MCF 10A (cell line): ENCODE data around the gene AKAP13. TPM values are rescaled to one million over a fixed set of nuclear protein-coding genes. Genes with fewer than 3 reads are reported as not detected.

Experiments used
- BruUV-seq: library from RNA; stranded (reverse); fragments of 400-500 nt; replicated peaks from 2 replicates; lab custom pipeline; 2021; lab: Mats Ljungman, UMichigan
- CTCF ChIA-PET: fragments of 300-600 bp; sonication (Branson Sonifier 250); formaldehyde crosslinking; extraction: SDS; loops from one replicate; lab custom pipeline; 2021; ENCODE audit warnings: antibody characterized with exemption, inconsistent platforms; lab: Yijun Ruan, JAX
- POLR2A ChIA-PET: fragments of 300-600, 350-650 bp; sonication (Branson Sonifier 250); formaldehyde crosslinking; extraction: SDS; loops from one replicate; lab custom pipeline; 2020; ENCODE audit warnings: antibody characterized with exemption, inconsistent platforms; lab: Yijun Ruan, JAX
- DNase-seq: peaks from one replicate; pipeline ENCODE4 v3.0.0-alpha.2; 2018; ENCODE audit not compliant: unreplicated experiment
- H3K27ac Mint-ChIP-seq: one replicate; pipeline ENCODE4 v1.8.0; 2022; ENCODE audit warnings: mild to moderate bottlenecking, low read depth, mixed read lengths; ENCODE audit not compliant: unreplicated experiment
- H3K27me3 Mint-ChIP-seq: one replicate; pipeline ENCODE4 v1.8.0; 2022; ENCODE audit warnings: mixed read lengths; ENCODE audit not compliant: insufficient read depth, unreplicated experiment
- H3K36me3 Mint-ChIP-seq: one replicate; pipeline ENCODE4 v1.8.0; 2022; ENCODE audit warnings: mild to moderate bottlenecking, moderate library complexity, mixed read lengths; ENCODE audit not compliant: insufficient read depth, unreplicated experiment
- H3K4me1 Mint-ChIP-seq: one replicate; pipeline ENCODE4 v1.8.0; 2022; ENCODE audit warnings: mixed read lengths; ENCODE audit not compliant: insufficient read depth, unreplicated experiment
- H3K4me3 Mint-ChIP-seq: one replicate; pipeline ENCODE4 v1.8.0; 2022; ENCODE audit warnings: mild to moderate bottlenecking, moderate library complexity, mixed read lengths; ENCODE audit not compliant: unreplicated experiment
- H3K9me3 Mint-ChIP-seq: one replicate; pipeline ENCODE4 v1.8.0; 2022; ENCODE audit warnings: mixed read lengths; ENCODE audit not compliant: unreplicated experiment
- intact Hi-C: fragments of 100-400 bp; cut with micrococcal nuclease; formaldehyde crosslinking; loops from 2 replicates; pipeline ENCODE4 v1.14.1; 2022
- total RNA-seq: library from RNA; stranded (reverse); gene quantifications from 2 replicates; pipeline ENCODE4 v1.2.3, GENCODE V29; 2022
- TF ChIP-seq, protein P1 (sequence below): fragments of 200-600 bp; IDR thresholded peaks from one replicate; pipeline ENCODE4 v1.8.0; 2022; ENCODE audit warnings: antibody characterized with exemption, mild to moderate bottlenecking; ENCODE audit not compliant: unreplicated experiment

AKAP13 gene
- total RNA-seq, 1 experiment from 2014 or later: 65.7 TPM

DNA sequence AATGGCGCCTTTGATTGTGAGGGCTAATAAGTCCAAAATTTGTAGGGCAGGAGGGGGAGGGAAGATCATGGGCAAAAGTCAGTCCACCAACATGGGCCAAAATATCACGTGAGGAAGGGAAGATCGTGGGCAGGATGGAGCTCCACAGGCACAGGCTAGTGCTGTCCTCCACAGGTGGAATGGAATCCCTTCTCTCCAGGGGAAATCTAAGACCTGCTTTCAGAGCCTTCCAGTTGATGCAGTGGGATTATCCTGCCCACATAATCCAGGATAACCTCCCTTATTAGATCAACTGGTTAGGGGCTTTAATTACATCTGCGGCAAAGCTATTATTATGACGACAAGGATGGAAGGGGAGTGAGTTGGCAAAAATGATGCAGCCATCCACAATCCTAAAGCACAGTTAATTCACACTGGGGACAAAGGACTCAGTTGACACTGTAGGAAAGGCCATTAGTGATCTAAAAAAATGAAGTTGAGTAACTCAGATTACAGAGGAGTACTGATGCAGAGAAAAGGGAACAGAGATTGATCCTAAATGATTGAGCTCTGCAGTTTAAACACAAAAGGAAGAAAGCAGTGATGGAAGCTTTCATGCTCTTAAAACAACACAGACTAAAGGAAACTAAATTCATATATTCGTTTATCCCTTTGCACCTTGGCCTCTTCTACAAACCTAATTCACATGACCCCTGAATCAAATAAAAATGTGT lies 159.8 kb downstream of the AKAP13 start:
- no TSS peak for BruUV-seq
- POLR2A ChIA-PET: no interaction called here
- H3K9me3 Mint-ChIP-seq: no peaks in the 10 kb centered on the region
- peaks cover 55% of the 10 kb centered on the region for H3K36me3 Mint-ChIP-seq
- H3K27me3 Mint-ChIP-seq: no peaks in the 10 kb centered on the region
- TF ChIP-seq, protein P1, sequence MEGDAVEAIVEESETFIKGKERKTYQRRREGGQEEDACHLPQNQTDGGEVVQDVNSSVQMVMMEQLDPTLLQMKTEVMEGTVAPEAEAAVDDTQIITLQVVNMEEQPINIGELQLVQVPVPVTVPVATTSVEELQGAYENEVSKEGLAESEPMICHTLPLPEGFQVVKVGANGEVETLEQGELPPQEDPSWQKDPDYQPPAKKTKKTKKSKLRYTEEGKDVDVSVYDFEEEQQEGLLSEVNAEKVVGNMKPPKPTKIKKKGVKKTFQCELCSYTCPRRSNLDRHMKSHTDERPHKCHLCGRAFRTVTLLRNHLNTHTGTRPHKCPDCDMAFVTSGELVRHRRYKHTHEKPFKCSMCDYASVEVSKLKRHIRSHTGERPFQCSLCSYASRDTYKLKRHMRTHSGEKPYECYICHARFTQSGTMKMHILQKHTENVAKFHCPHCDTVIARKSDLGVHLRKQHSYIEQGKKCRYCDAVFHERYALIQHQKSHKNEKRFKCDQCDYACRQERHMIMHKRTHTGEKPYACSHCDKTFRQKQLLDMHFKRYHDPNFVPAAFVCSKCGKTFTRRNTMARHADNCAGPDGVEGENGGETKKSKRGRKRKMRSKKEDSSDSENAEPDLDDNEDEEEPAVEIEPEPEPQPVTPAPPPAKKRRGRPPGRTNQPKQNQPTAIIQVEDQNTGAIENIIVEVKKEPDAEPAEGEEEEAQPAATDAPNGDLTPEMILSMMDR: no peak
- intact Hi-C loops: no loop called here
- CTCF ChIA-PET: interaction anchor here (0.9 kb wide), 1 partner anchor 35 kb away, joined by 3 read pairs; no protein-coding TSS in a partner anchor
- H3K4me3 Mint-ChIP-seq: no peak overlapping the region
- no peak overlapping the region for H3K27ac Mint-ChIP-seq
- peaks cover 30% of the 10 kb centered on the region for H3K4me1 Mint-ChIP-seq
- DNase-seq: no peak

DNA sequence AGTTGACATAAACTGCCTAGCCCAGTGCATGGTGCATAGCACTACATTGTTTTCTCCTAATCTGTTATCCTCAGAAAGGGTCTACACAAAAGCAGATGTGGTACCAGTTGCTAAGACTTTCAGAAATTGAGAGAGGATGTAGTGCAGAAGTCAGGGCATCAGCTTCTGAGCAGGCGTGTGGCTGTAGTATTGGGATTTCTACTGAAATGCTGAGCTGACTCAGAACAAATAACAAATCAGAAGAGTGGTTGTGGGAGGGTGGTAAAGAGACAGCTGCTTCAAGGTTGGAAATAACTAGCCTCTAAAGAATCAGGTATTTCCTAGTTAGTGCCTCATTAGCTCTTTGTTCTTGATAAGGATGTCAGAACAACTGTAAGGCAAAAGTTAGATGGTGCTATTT lies 161.3 kb downstream of the AKAP13 start:
- POLR2A ChIA-PET: interaction anchor here (0.6 to 1.0 kb wide), 4 partner anchors 9 to 184 kb away, joined by 3 read pairs; no protein-coding TSS in a partner anchor

DNA sequence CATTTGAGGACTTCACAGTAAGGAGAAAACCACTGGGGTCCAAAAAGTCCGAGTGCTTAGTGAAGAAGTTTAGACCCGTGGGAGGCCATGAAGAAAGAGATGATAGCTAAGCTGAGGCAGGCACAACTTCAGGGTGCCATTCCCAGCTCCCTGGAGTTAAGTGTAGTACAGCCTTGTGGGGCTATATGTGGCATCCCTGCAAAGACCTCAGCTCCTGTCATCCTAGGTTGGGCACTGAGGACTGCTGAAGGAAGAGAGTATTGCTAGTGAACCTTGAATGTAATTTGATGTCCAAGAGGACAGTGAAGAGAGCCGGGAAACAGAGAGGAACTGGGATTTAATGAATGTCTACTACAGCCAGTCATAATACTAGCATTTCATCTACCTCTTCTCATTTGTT lies 162.1 kb downstream of the AKAP13 start:
- H3K9me3 Mint-ChIP-seq: no peaks in the 10 kb centered on the region
- no peak overlapping the region for H3K4me3 Mint-ChIP-seq
- no peak for DNase-seq
- BruUV-seq: no TSS peak
- H3K27me3 Mint-ChIP-seq: no peaks in the 10 kb centered on the region
- peaks cover 65% of the 10 kb centered on the region for H3K36me3 Mint-ChIP-seq
- TF ChIP-seq, protein P1: no peak
- CTCF ChIA-PET: interaction anchor here (0.6 to 1.3 kb wide), 2 partner anchors 57 to 127 kb away, joined by 3 read pairs; no protein-coding TSS in a partner anchor
- no peak overlapping the region for H3K27ac Mint-ChIP-seq
- H3K4me1 Mint-ChIP-seq: peaks cover 24% of the 10 kb centered on the region
- POLR2A ChIA-PET: interaction anchor here (0.8 kb wide), 1 partner anchor 65 kb away, joined by 3 read pairs; no protein-coding TSS in a partner anchor
- intact Hi-C loops: no loop called here

More for the DNA sequence above, 161.3 kb downstream of the AKAP13 start:
- H3K36me3 Mint-ChIP-seq: peaks cover 60% of the 10 kb centered on the region
- H3K4me1 Mint-ChIP-seq: peaks cover 31% of the 10 kb centered on the region
- H3K27me3 Mint-ChIP-seq: no peaks in the 10 kb centered on the region
- CTCF ChIA-PET: interaction anchor here (0.7 kb wide), 1 partner anchor 245 kb away, joined by 3 read pairs; no protein-coding TSS in a partner anchor
- no peak for DNase-seq
- BruUV-seq: no TSS peak
- no peaks in the 10 kb centered on the region for H3K9me3 Mint-ChIP-seq
- no peak overlapping the region for H3K4me3 Mint-ChIP-seq
- H3K27ac Mint-ChIP-seq: no peak overlapping the region
- TF ChIP-seq, protein P1: no peak
- intact Hi-C loops: no loop called here

GRCh38 chr15:85542895-85543331 lies 162.5 kb downstream of the AKAP13 start:
- Mint-ChIP-seq H3K27ac (no peak overlapping the region), H3K9me3 (no peaks in the 10 kb centered on the region), H3K4me3 (no peak overlapping the region), H3K36me3 (peaks cover 65% of the 10 kb centered on the region), H3K4me1 (peaks cover 24% of the 10 kb centered on the region), H3K27me3 (no peaks in the 10 kb centered on the region)
- POLR2A ChIA-PET: interaction anchor here (0.8 kb wide), 1 partner anchor 65 kb away, joined by 3 read pairs; no protein-coding TSS in a partner anchor
- intact Hi-C loops: no loop called here
- no peak for DNase-seq
- BruUV-seq: no TSS peak
- TF ChIP-seq, protein P1: no peak
- CTCF ChIA-PET: interaction anchor here (0.6 to 1.3 kb wide), 2 partner anchors 57 to 127 kb away, joined by 3 read pairs; no protein-coding TSS in a partner anchor
